ENCODE measurements around the gene SERGEF.

The SERGEF gene

DNA sequence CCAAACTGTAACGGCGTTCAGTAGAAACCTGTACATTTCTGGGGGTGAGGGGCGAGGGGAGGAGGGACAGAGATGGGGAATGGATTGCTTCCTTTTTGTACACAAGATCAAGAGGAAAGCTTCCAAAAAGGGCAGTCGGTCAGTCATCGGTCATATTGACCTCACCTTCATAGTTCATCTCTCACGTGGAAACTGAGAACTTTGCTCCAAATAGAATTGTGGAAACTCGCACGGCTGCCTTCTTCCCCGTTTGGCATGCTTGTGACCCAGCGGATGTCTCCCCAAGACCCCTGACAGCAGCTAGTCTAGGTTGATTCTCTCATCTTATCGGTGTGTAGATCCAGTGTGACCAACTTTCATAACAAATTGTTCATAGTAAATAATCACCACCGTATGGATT is 230.7 kb downstream of the SERGEF start:
- DNase-seq: no peak

DNA sequence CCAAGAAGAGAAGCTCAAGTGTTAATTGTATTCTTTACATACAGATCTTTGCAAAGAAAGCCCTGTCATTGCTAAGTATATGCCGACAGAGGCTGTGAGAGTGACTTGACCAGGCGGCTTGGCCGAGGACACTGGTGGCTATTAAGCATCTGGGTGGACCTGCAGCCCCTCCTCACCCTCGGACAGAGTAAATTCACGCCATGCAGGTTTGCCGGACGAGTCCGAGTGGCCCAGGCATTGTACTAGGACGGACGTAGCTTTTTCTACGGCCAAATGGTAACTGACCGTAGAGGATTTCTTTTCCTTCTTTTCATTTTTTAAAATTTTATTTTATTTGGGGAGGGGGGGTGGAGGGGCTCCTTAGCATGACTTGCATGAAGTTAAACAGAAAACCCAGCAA is 231.2 kb downstream of the SERGEF start:
- no peak for DNase-seq

DNA sequence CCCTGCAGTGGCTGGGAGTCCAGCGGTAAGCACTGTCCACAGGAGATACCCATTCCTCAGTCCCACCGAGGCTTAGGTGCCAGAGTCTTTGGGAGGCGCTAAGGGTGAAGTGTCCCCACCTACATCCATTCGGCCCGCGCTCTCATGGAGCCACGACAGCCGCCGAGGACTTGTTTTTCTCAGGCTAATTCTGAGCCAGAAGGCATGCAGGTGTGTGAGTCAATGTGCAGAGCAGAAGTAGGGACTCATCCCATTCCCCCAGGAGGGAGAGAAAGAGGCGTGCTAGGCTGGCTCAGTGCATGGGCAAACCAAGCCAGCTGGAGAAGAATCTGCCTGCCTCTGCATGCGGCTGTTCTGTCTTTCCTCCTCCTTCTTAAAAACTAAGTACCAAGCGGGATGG is 231.6 kb downstream of the SERGEF start:
- peak in 1 of 14 donors; percentile 65 for DNase-seq

DNA sequence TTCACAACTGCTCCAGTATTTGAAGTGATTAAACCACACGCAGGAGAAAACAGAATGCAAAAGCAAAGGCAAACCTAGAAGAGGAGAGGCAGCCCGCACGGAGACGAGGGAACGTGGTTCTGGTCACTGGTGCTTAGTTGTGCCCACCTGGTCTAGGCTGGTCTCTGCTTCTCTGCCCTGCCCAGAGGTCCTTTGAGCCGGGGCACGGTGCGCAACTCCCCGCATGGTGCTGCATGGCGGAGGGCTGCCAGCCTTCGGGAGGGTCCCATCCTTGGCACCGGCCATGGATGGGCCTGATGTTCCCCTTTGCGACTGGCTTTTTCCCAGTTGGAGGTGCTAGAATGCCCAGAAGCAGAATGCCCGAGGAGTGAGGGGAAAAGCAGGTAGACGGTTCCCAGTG is 232.2 kb downstream of the SERGEF start:
- DNase-seq: no peak

DNA sequence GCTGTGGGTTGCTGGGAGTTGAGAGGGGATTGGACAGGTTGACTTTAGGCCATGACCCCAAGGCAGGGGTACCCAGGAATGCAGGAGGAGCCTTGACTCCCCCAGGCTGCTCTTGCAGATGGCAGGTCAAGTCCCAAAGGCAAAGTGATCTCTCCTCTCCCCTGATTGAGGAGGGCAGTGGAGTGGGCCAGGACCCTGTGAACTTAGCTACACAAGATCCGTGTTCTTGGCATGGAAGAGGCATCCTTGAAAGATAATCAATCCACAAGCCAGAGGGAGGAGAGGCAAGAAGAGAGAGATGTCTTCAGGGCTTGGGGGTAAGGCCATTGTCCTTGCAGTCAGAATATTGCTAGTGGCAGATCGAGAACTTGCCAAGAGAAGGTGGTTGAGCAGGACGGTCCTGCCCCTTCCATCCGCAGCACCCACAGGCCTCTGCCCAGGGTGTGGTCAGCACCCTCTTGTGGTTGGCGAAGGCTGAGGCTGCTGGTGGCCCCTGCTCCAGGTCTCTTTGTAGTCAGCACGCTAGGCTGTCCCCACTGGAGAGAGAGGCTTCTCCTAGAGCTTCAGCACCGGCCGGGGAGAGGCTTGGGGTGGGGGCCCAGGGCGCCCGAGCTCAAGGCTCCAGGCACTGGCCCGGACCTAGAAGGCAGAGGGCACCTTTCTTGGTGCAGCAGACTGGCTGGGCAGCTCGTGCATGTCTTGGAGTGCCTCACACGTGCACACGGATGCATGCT is 232.8 kb downstream of the SERGEF start:
- DNase-seq: no peak

DNA sequence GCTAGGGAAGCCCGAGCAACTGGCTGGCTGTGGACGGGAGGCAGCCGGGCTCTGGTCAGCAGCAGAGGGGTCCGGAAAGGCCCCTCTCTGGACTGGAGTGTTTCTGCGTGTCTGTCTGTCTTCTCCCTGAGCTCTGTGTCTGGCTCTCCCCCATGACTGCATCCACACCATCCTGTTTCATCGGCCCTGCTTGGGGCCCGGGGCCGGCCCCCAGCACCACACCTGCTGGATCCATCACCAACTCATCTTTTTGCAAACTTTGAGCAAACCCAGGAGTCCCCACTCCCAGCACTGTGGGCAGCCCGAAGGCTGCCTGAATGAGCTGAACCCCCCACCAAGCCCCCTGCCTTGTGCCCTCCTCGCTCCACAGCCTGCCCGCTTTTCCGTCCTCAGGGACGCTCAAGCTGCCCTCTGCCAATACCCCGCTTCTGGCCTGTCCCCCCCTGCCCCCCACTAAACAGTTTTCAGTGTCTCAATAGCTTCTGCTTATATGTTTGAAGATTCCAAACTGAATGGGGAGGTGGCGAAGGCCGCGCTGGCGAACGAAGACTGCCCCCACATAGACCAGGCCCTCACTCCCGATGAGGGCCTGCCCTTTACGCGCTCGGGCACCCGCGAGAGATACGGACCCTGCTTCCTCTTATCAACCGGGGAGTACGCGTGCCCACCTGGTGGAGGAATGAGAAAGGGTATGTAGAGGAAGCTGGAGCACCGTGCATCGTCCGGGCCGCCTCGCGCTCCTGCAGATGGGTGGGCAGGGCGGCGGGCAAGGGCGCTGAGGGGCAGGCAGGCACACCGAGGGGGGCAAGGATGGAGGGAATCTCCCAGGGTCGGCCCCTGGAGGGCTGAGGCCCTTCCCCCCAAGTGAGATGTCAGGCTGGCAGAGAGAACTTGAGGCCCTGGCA is 233.6 kb downstream of the SERGEF start:
- no peak for DNase-seq

DNA sequence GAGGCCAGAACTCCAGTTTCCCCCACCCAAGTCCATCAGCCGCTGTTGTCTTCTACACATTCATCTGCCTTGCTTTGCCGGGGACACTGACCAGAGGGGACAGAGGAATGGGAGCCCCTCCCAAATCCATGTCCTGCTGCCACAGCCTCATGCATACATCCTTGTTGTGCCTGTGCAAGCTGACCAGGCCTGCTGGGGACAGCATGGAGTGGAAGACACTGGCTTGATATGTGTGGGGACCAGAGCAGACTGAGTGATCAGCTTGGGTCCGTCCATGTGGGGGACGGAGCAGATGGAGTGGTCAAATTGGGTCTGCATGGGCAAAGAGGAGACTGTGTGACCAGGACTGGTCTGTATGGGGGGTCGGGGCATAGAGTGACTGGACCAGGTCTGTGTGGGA is 234.5 kb downstream of the SERGEF start:
- no peak for DNase-seq

DNA sequence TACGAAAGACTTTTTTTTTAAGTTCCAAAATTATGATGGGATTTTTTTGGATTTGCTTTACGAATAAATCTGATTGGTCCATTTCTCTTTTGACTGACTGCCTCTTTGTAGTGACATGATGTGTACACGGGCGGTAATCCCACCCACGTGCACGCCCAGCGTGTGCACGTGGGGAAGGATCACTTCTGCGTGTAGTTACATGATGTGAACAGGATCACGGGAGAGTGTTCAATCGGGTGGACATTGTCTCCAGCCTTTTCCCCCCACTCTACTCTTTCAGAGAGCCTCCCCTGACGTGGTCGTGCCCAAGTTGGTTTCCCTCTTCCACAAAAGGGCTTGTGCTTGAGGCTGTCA is 235.1 kb downstream of the SERGEF start:
- no peak for DNase-seq

DNA sequence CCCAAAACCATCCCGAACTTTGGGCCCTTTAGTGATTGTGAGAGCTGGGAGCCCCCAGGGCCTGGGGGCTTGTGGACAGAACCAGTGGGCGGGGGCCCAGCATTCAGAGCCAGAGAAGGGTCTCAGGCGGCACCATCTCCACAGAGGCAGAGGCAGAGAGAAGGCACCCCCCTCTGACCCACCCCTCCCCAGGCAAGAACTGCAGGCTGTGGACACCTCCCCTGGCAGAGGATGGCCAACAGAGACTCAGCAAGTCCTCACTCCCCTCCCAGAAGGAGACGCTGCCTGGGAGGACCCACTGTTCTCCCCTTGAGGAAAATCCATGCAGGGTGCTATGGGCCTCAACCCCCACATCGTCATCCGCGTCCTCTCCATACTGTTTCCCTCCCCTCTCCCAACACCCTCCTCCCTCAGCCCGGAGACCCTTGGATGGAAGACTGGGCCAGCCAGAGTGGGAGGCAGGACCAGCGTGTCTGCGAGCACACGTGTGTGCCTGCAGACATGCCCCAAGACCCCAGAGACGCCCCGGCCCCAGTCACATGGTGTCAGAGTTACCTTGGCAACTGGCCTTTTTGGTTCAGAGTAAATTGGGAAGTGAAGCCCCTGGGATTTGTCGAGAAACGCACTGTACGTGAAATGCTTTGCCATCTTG is 235.6 kb downstream of the SERGEF start:
- no peak for DNase-seq

DNA sequence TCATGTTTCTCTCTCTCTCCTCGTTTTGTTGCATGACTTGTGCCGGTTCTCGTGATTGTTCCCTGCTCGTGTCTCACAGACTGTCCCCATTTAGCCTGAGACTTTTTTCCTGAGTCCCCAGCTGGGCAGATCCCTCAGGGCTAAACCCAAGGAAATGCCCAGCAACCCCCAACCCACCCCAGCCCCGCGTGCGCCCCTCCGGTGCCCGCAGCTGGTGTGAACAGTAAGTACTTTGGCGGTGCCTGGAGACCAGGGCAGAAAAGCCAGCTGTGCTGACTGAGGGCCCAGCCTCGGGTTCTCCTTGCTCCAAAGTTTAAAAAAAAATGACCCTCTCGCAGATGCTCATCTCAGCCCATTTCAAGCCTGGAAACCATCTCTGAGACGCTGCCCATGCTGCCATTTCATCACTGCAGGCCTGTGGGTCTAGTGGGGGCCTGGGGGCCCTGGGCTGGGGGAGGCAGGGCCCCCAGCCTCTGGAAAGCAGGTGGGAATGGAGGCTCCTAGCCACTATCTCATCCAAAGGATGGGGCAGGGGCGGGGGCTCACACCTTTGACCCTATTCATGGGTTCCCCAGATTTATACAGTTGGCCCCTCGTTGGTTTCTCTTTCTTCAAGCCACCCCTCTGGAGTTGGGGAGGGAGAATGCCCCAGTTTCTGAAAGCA is 236.5 kb downstream of the SERGEF start:
- DNase-seq: peak in 1 of 14 donors; percentile 7

DNA sequence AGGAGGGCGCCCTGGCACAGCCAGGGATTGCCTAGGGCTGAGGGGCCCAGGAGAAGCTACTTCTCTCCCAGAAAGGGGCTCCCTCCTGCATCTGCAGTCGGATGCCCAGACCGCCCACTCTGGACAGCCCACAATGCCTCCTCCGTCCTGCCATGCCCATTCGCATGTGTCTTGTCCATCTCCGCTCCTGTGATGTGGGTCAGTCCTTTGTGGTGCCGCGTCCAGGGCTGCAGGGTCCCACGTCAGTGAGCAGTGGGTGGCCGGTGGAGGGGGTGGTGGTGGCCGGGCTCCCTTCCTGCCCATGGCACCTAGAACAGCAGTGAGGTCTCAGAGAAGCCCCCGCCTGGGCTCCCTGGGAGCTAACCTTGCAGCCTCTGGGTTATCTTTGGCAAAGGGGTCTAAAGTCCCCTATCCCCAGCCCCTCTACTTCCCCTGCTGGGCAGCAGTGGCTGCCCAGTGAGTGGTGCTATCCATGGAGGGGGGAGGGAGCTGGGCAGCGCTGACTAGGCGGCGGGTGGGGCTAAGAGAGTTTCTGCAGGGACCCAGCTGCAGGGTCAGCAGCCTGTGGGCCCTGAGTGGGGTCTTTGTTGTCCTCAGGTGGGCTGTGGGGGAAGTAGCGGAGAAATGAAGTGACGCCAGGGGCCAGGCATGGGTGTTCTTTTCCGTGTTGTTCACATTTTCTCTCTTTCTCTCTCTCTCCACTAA is 237.2 kb downstream of the SERGEF start:
- DNase-seq: no peak

DNA sequence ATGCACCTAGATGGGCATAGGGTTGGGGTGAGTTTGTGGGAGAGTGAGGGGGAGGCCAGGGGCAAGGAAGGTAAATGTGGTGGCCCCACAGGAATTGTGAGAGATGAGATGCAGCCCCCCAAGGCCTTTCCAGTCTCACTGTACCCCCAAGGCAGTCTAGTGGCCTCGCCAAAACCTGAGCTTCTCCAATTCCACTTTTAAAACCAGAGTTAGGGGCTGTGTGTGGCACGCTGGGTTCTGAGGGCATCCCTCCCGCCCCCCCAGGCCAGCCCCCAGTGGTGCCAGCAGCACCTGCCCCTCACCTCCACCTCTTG is 237.9 kb downstream of the SERGEF start:
- DNase-seq: no peak

DNA sequence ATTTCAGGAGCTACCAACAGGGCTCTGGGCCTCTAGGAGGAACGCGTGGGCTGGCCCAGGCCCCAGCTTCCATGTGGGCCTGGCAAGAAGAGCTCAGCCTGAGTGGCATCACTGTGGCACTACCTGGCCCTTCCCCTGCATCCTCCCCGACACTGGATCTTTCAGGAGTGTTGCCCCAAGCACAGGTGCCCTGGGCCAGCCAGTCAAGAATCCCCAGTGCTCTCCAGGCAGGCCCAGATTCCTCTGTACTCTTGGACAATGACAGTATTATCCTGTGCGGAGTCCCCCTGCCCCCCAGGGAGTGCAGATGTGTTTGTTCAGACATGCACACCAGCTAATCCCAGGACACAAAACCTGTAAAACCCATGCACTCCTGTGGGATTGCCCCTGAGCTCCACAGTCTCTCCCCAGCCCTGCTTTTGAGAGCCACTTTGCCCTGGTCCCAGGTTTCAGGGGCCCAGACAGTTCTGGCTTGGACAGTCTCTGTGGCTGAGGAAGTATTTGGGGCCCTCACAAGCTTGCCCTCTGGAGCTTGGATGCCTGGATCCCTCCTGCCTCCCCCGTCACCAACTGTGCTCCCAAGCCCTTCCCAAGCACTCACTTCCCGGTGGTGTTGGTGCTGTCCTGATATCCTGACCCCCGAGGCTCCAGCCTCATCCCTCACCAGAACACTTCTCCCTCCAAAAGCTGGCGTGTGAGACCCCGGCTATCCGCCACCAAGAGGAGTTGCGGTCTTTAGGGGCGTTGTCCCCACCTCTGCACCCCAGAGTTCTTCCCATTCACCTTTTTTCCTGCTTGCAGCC is 238.4 kb downstream of the SERGEF start:
- DNase-seq: peak in 1 of 14 donors; percentile 52

DNA sequence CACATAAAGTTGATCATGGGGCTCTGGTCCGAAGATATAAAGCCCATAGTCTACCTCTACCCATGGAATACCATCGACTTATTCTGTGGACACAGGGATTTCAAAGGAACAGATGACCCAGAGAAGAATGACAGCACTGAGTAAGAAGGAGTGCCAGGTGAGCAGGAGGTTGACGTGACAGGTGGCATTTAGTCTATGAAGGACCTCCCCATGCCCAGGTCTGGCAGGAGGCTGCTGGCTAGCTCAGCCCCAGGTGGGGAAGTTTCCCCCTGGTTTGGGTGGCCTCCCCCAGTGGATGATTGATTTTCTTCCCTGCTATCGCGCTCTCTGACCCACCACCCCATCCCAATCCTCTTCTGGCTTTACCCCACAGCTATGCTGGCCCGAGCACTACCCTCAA is 239.2 kb downstream of the SERGEF start:
- no peak for DNase-seq

DNA sequence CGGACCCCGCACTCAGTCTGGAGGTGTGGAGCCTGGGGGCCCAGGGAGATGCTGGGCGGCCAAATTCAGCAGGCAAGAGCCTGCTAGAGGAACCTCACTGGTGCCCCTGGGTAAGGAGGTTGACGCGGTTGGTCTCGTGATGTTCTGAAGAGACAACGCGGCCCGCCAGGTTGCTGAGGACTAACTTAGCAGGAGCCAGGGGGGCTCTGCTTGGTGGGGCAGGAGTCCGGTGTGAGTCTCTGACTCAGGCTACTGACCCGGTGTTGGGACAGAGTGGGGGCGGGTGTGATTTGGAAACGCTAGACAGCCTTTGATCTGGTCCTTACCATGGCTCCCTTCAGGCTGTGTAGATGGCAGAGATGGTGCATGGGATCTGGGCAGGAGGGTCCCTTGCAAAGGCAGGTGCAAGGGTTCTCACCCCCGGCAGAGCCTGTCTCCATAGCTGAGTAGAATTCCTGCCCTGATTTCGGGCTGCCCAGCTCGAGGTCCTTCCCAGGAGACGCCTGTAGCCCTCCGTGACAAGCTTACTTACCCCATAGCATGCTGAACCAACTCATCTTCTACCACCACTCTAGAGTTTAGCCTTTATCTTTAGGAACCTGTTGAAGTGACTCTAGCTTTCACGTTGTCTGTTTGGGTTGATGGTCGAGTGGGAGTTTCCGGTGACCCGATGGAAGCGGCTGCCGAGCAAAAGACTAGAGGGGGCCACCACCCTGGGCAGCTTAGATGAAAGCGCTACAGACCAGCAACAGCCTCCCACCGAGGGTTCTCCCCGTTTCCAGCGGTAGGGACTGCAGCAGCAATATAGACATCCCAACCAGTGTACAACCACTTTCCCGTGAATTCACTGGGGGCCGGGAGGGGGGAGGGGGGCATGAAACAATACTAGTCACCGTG is 239.9 kb downstream of the SERGEF start:
- DNase-seq: no peak

DNA sequence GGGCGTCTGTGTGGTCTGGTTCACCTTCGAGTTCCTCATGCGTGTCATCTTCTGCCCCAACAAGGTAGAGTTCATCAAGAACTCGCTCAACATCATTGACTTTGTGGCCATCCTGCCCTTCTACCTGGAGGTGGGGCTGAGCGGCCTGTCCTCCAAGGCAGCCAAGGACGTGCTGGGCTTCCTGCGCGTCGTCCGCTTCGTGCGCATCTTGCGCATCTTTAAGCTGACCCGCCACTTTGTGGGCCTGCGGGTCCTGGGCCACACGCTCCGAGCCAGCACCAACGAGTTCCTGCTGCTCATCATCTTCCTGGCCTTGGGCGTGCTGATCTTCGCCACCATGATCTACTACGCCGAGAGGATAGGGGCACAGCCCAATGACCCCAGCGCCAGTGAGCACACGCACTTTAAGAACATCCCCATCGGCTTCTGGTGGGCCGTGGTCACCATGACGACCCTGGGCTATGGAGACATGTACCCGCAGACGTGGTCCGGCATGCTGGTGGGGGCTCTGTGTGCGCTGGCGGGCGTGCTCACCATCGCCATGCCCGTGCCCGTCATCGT is 240.9 kb downstream of the SERGEF start:
- DNase-seq: no peak

DNA sequence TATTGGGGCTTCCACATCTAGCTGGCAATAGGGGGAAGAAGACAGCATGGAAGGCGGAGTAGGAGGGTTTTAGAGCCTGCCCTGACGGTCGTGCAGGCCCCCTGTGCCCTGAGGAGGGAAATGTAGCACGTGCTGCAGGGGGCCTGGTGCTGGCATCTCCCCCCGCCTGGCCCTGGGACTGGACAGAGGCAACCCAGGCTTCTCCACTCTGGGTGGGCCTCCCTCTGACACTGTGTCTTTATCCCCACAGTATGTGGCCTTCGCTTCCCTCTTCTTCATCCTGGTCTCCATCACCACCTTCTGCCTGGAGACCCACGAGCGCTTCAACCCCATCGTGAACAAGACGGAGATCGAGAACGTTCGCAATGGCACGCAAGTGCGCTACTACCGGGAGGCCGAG is 241.4 kb downstream of the SERGEF start:
- no peak for DNase-seq

DNA sequence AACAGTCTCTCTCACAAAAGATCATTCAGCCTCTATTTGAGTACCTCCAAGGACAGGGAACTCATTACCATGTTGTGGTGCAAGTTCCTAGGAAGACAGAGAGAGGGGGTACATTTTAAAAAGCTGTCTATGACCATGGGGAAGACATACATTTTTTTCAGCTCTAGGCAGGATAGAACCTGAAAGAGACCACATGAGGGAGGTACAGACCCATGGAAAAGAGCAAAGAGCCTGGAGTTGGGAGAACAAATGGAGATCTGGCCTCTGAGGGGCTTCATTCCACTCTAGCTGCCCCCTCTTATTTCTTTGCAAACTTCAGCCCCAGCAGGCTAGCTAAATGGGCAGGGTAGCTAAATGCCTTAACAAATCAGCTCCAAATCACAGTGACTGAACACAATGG is 241.9 kb downstream of the SERGEF start:
- DNase-seq: no peak

DNA sequence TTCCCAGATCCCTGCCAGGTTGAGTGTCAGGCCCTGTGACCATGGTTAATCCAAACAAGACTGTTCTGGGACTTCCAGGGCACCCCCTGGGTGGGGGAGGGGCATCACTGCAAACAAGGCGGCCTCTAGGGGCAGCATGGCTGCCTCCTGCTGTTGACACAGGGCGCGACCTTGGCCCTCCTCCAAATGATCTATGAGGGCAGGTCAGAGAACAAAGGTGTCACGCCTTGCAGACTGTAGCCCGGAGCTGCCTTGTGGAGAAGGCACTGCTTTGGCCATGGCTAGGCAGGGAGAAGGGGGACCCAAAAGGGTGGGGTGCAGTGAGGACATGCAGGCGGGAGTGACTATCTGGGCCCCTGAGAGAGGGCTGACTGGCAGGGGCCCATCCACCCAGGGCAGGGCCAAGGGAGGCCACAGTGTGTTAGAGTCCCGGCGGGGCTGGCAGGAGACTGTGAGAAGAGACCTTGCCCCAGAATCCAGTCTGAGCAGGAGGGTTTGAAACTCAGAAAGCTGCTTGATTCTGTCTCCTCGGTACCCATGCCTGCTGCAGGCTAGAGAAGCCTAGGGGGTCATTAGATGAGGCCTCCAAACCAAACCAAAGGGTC is 242.7 kb downstream of the SERGEF start:
- DNase-seq: no peak

DNA sequence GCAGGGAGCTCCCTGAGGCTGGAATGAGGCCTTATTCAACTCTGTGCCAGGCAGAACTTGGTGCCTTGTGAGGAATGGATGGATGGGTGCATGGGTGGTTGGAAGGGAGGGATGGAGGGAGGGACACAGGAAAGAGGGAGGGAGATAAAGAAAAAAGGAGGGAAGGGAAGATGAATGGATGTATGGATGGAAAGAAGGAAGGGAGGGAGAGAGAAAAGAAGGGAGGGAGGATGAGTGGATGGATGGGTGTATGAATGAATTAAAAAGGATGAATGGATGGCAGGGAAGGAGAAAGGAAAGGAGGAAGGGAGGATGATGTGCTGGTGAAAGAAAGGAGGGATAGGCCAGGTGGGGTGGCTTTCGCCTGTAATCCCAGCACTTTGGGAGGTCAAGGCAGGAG is 243.6 kb downstream of the SERGEF start:
- no peak for DNase-seq

All from C1 segment of cervical spinal cord (tissue), 14 donors.